Lung (tissue), 12 donors: ENCODE measurements around the gene CIDEA. TPM values are rescaled to one million over a fixed set of nuclear protein-coding genes. Genes with fewer than 3 reads are reported as not detected.

Experiments used
- ATAC-seq: fragments of 200-7000 bp; cut with Tn5 transposase; one replicate; pipeline ENCODE4 v1.9.1; 2020; ENCODE audit warnings: moderate number of reproducible peaks; ENCODE audit not compliant: insufficient read depth, low FRiP score
- DNase-seq, 3 donors: peaks; one replicate each; pipeline ENCODE4 v3.0.0-alpha.2; 2013 to 2017
- H3K27ac ChIP-seq, 2 donors: one replicate each; pipeline ENCODE4 v1.5.1; 2013; ENCODE audit warnings: mild to moderate bottlenecking in 2 of 2, moderate library complexity in 2 of 2, control low read depth in 1 of 2, inconsistent platforms in 1 of 2, low read depth in 1 of 2, low read length in 1 of 2
- H3K27me3 ChIP-seq, 3 donors: one replicate each; pipeline ENCODE4 v1.5.1; 2013; ENCODE audit warnings: low read length in 2 of 3; ENCODE audit not compliant: control insufficient read depth in 3 of 3, insufficient read depth in 3 of 3
- H3K36me3 ChIP-seq, 4 donors: one replicate each; pipeline ENCODE4 v1.5.1; 2013; ENCODE audit warnings: low read length in 4 of 4, mild to moderate bottlenecking in 1 of 4, moderate library complexity in 1 of 4; ENCODE audit not compliant: control insufficient read depth in 4 of 4, insufficient read depth in 4 of 4
- H3K4me1 ChIP-seq, 5 donors: one replicate each; pipeline ENCODE4 v1.5.1; 2013; ENCODE audit warnings: low read length in 5 of 5, mild to moderate bottlenecking in 2 of 5, moderate library complexity in 1 of 5; ENCODE audit not compliant: control insufficient read depth in 5 of 5, insufficient read depth in 5 of 5
- H3K4me3 ChIP-seq: one replicate; pipeline ENCODE4 v1.5.1; 2013; ENCODE audit warnings: mild to moderate bottlenecking, control low read depth, moderate library complexity
- H3K9ac ChIP-seq, 2 donors: one replicate each; pipeline ENCODE4 v1.5.1; 2013; ENCODE audit warnings: low read length in 2 of 2, control low read depth in 1 of 2; ENCODE audit not compliant: insufficient read depth in 1 of 2
- H3K9me3 ChIP-seq, 4 donors: one replicate each; pipeline ENCODE4 v1.5.1; 2013; ENCODE audit warnings: low read length in 3 of 4, mild to moderate bottlenecking in 1 of 4, moderate library complexity in 1 of 4; ENCODE audit not compliant: control insufficient read depth in 4 of 4, insufficient read depth in 3 of 4
- WGBS, 2 donors: extraction: QIAGEN DNeasy Blood & Tissue Kit; methylation state at CpG; one replicate each; pipeline ENCODE4 v1.1.7; 2013; 5-methylcytosine and 5-hydroxymethylcytosine counted together
- polyA plus RNA-seq, 2 donors: library from polyadenylated mRNA; stranded (reverse); fragments of 200-250 nt; gene quantifications; one replicate each; pipeline ENCODE4 v1.2.1, GENCODE V29; 2013
- total RNA-seq, 2 donors: library from RNA; depleted of rRNA in 1 of 2; stranded (reverse); fragments of >200 nt in 1 of 2; gene quantifications; one replicate each; pipeline ENCODE4 v1.2.1, GENCODE V29; 2014 to 2021
- TF ChIP-seq, protein P1 (sequence below): IDR thresholded peaks from 2 replicates; pipeline ENCODE4 v1.5.1; 2012; ENCODE audit warnings: mild to moderate bottlenecking; ENCODE audit errors: control extremely low read depth, extremely low read depth
- donor health status: control.
- donor health status: control.
- donor health status: Bipolar disorder and iron deficiency.
- donor health status: healthy.
- donor health status: DM: yes; HTN: yes; CAD: no.

The CIDEA gene
- total and polyA plus RNA-seq, 4 donors = 1.2 TPM; not detected in 3

DNA sequence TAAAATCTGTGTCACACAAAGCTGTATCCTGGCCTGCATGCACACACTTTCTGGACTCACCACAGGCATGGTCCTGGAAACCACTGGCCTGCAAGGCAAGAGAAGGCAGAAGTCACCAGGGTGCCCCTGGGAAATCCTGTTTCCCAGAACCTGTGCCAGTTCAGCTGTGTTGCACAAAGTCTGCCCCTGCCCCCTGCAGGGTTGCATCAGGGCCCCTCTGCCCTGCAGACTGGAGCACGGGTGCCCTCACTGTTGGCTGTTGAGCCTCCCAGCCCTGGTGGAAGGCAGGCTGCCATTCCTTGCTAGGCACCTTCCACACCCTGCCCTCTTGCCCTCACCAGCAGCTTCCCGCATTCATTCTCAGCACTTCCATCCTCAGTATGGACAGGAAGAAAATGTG is 35.9 kb downstream of the CIDEA start:
- H3K9me3 ChIP-seq = no peaks in the 10 kb centered on the region
- H3K4me1 ChIP-seq = peaks cover 0 to 18% (median 2%) of the 10 kb centered on the region in 5 donors
- TF ChIP-seq, protein P1, sequence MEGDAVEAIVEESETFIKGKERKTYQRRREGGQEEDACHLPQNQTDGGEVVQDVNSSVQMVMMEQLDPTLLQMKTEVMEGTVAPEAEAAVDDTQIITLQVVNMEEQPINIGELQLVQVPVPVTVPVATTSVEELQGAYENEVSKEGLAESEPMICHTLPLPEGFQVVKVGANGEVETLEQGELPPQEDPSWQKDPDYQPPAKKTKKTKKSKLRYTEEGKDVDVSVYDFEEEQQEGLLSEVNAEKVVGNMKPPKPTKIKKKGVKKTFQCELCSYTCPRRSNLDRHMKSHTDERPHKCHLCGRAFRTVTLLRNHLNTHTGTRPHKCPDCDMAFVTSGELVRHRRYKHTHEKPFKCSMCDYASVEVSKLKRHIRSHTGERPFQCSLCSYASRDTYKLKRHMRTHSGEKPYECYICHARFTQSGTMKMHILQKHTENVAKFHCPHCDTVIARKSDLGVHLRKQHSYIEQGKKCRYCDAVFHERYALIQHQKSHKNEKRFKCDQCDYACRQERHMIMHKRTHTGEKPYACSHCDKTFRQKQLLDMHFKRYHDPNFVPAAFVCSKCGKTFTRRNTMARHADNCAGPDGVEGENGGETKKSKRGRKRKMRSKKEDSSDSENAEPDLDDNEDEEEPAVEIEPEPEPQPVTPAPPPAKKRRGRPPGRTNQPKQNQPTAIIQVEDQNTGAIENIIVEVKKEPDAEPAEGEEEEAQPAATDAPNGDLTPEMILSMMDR = no peak
- ATAC-seq (no peak), DNase-seq (no peak)
- H3K36me3 ChIP-seq = no peaks in the 10 kb centered on the region
- H3K27me3 ChIP-seq = peaks cover 0 to 30% (median 25%) of the 10 kb centered on the region in 3 donors
- H3K27ac ChIP-seq = no peak overlapping the region
- no peak overlapping the region for H3K9ac ChIP-seq
- 67 to 80% methylated on average over 2 of the region's 2 CpGs for WGBS, 2 donors
- no peak overlapping the region for H3K4me3 ChIP-seq

- Histone ChIP-seq H3K4me1 (peaks cover 0 to 18% (median 2%) of the 10 kb centered on the region in 5 donors), H3K9me3 (no peaks in the 10 kb centered on the region), H3K4me3 (no peak overlapping the region), H3K9ac (no peak overlapping the region), H3K36me3 (no peaks in the 10 kb centered on the region), H3K27ac (no peak overlapping the region), H3K27me3 (peaks cover 0 to 30% (median 25%) of the 10 kb centered on the region in 3 donors)
- WGBS, 2 donors = 80 to 86% methylated on average over 6 of the region's 6 CpGs
- TF ChIP-seq, protein P1 = no peak
- ATAC-seq (no peak), DNase-seq (no peak)
Observed at GRCh38 chr18:12291161-12291560, 37.0 kb downstream of the CIDEA start.

- Histone ChIP-seq H3K36me3 (no peaks in the 10 kb centered on the region), H3K4me1 (peaks cover 0 to 18% (median 2%) of the 10 kb centered on the region in 5 donors), H3K27me3 (peaks cover 0 to 30% (median 25%) of the 10 kb centered on the region in 3 donors), H3K9me3 (no peaks in the 10 kb centered on the region), H3K27ac (no peak overlapping the region), H3K4me3 (no peak overlapping the region), H3K9ac (no peak overlapping the region)
- WGBS, 2 donors = 91 to 95% methylated on average over 14 of the region's 14 CpGs
- TF ChIP-seq, protein P1 = no peak
- no peak for ATAC-seq
- no peak for DNase-seq
Observed at GRCh38 chr18:12291690-12292089, 37.5 kb downstream of the CIDEA start.

DNA sequence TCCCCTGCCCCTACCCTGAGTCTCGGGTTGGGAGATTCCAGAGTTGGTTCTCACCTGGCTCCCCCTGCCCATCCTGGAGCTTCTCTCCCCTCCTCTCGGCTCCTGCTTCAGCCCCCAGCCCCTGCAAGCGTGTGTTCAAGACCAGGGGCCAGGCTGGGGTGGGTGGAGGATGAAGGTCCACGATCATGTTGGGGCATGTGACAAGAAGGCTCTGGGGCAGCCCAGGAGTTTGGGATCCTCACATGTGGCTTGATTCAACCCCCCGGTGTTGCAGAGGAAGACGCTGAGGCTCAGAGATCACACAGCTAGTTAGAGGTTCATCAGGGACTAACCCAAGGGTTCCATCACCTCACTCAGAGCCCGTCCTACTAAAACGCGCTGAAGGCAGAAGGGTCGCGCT is 39.7 kb downstream of the CIDEA start:
- H3K36me3 ChIP-seq = no peaks in the 10 kb centered on the region
- H3K4me1 ChIP-seq = peaks cover 0 to 2% (median 0%) of the 10 kb centered on the region in 5 donors
- H3K27ac ChIP-seq = no peak overlapping the region
- no peak overlapping the region for H3K9ac ChIP-seq
- TF ChIP-seq, protein P1 = no peak
- no peaks in the 10 kb centered on the region for H3K9me3 ChIP-seq
- H3K27me3 ChIP-seq = peaks cover 0 to 10% (median 6%) of the 10 kb centered on the region in 3 donors
- ATAC-seq (no peak), DNase-seq (no peak)
- H3K4me3 ChIP-seq = no peak overlapping the region
- WGBS, 2 donors = 79 to 88% methylated on average over 11 of the region's 11 CpGs
